MCF 10A (cell line): ENCODE data around the gene AP1M2. TPM values are rescaled to one million over a fixed set of nuclear protein-coding genes. Genes with fewer than 3 reads are reported as not detected.
A peak's percentile ranks its signal among the peaks of the same experiment; 100 is the strongest.

ENCODE experiments used
- BruUV-seq: library from RNA; stranded (reverse); fragments of 400-500 nt; replicated peaks from 2 replicates; lab custom pipeline; 2021; lab: Mats Ljungman, UMichigan
- CTCF ChIA-PET: fragments of 300-600 bp; sonication (Branson Sonifier 250); formaldehyde crosslinking; extraction: SDS; loops from one replicate; lab custom pipeline; 2021; ENCODE audit warnings: antibody characterized with exemption, inconsistent platforms; lab: Yijun Ruan, JAX
- POLR2A ChIA-PET: fragments of 300-600, 350-650 bp; sonication (Branson Sonifier 250); formaldehyde crosslinking; extraction: SDS; loops from one replicate; lab custom pipeline; 2020; ENCODE audit warnings: antibody characterized with exemption, inconsistent platforms; lab: Yijun Ruan, JAX
- DNase-seq: peaks from one replicate; pipeline ENCODE4 v3.0.0-alpha.2; 2018; ENCODE audit not compliant: unreplicated experiment
- H3K27ac Mint-ChIP-seq: one replicate; pipeline ENCODE4 v1.8.0; 2022; ENCODE audit warnings: mild to moderate bottlenecking, low read depth, mixed read lengths; ENCODE audit not compliant: unreplicated experiment
- H3K27me3 Mint-ChIP-seq: one replicate; pipeline ENCODE4 v1.8.0; 2022; ENCODE audit warnings: mixed read lengths; ENCODE audit not compliant: insufficient read depth, unreplicated experiment
- H3K36me3 Mint-ChIP-seq: one replicate; pipeline ENCODE4 v1.8.0; 2022; ENCODE audit warnings: mild to moderate bottlenecking, moderate library complexity, mixed read lengths; ENCODE audit not compliant: insufficient read depth, unreplicated experiment
- H3K4me1 Mint-ChIP-seq: one replicate; pipeline ENCODE4 v1.8.0; 2022; ENCODE audit warnings: mixed read lengths; ENCODE audit not compliant: insufficient read depth, unreplicated experiment
- H3K4me3 Mint-ChIP-seq: one replicate; pipeline ENCODE4 v1.8.0; 2022; ENCODE audit warnings: mild to moderate bottlenecking, moderate library complexity, mixed read lengths; ENCODE audit not compliant: unreplicated experiment
- H3K9me3 Mint-ChIP-seq: one replicate; pipeline ENCODE4 v1.8.0; 2022; ENCODE audit warnings: mixed read lengths; ENCODE audit not compliant: unreplicated experiment
- intact Hi-C: fragments of 100-400 bp; cut with micrococcal nuclease; formaldehyde crosslinking; loops from 2 replicates; pipeline ENCODE4 v1.14.1; 2022
- total RNA-seq: library from RNA; stranded (reverse); gene quantifications from 2 replicates; pipeline ENCODE4 v1.2.3, GENCODE V29; 2022
- TF ChIP-seq, protein P1 (sequence below): fragments of 200-600 bp; IDR thresholded peaks from one replicate; pipeline ENCODE4 v1.8.0; 2022; ENCODE audit warnings: antibody characterized with exemption, mild to moderate bottlenecking; ENCODE audit not compliant: unreplicated experiment

The AP1M2 gene
- total RNA-seq, 1 experiment from 2014 or later, result 6.1 TPM

DNA sequence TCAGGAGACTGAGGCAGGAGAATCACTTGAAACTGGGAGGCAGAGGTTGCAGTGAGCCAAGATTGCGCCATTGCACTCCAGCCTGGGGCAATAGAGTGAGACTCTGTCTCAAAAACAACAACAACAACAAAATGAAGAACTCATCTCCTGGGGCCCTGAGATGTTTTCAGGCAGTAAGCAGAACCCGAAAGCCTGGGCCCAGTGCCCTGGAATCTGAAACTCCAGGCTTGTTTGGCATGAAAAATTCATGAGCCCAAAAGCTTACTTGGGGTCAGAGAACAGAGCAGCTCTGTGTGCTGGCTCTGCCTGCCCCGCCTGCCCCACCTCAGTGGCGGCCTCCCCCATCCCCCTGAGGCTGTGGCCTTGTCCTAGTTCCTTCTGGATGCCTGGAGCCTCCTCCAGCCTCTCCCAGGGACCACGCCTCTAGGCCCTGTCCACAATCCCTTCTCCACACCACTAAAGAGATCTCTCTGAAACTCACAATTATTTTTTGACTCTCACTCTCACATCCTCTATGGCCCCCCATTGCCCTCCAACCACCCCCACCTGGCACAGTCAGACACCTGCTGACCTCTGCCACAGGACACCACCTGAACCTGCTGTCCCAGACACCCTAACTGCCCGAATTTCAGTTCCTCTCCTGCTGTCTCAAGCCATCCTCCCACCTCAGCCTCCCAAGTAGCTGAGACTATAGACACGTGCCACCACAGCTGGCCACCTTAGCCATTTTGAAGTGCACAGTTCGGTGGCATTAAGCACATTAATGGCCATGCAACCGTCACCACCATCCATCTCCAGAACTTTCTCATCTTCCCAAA lies 6.9 kb upstream of the AP1M2 start:
- TF ChIP-seq, protein P1, sequence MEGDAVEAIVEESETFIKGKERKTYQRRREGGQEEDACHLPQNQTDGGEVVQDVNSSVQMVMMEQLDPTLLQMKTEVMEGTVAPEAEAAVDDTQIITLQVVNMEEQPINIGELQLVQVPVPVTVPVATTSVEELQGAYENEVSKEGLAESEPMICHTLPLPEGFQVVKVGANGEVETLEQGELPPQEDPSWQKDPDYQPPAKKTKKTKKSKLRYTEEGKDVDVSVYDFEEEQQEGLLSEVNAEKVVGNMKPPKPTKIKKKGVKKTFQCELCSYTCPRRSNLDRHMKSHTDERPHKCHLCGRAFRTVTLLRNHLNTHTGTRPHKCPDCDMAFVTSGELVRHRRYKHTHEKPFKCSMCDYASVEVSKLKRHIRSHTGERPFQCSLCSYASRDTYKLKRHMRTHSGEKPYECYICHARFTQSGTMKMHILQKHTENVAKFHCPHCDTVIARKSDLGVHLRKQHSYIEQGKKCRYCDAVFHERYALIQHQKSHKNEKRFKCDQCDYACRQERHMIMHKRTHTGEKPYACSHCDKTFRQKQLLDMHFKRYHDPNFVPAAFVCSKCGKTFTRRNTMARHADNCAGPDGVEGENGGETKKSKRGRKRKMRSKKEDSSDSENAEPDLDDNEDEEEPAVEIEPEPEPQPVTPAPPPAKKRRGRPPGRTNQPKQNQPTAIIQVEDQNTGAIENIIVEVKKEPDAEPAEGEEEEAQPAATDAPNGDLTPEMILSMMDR, result no peak
- CTCF ChIA-PET, result interaction anchor here (0.6 to 2.7 kb wide), 4 partner anchors 12 to 165 kb away, joined by 3 to 26 read pairs (median 8); no protein-coding TSS in a partner anchor
- no peak overlapping the region for H3K27ac Mint-ChIP-seq

DNA sequence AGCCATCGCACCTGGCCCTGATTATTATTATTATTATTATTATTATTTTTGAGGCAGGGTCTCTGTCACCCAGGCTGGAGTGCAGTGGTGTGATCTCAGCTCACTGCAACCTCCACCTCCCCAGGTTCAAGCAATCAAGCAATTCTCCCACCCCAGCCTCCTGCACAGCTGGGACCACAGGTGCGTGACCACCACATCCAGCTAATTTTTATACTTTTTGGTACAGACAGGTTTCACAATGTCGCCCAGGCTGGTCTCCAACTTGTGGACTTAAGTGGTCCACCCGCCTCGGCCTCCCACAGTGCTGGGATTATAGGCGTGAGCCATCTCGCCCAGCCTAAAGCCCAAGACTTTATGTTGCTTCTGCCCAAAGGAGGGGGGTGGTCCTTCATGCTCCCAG lies 6.0 kb upstream of the AP1M2 start:
- TF ChIP-seq, protein P1, result no peak
- H3K4me3 Mint-ChIP-seq, result no peak overlapping the region
- intact Hi-C loops, result no loop called here
- H3K27ac Mint-ChIP-seq, result no peak overlapping the region
- H3K27me3 Mint-ChIP-seq, result peaks cover 3% of the 10 kb centered on the region
- POLR2A ChIA-PET, result interaction anchor here (1.0 kb wide), 1 partner anchor 60 kb away, joined by 3 read pairs; no protein-coding TSS in a partner anchor
- H3K4me1 Mint-ChIP-seq, result no peaks in the 10 kb centered on the region
- no peaks in the 10 kb centered on the region for H3K36me3 Mint-ChIP-seq
- no TSS peak for BruUV-seq
- no peak for DNase-seq
- CTCF ChIA-PET, result interaction anchor here (0.6 to 2.7 kb wide), 3 partner anchors 12 to 51 kb away, joined by 3 to 13 read pairs (median 5); no protein-coding TSS in a partner anchor
- no peaks in the 10 kb centered on the region for H3K9me3 Mint-ChIP-seq

More for the DNA sequence above, 6.9 kb upstream of the AP1M2 start:
- no peak for DNase-seq
- no peaks in the 10 kb centered on the region for H3K36me3 Mint-ChIP-seq
- no TSS peak for BruUV-seq
- no peak overlapping the region for H3K4me3 Mint-ChIP-seq
- POLR2A ChIA-PET, result interaction anchor here (0.6 kb wide), 1 partner anchor 28 kb away, joined by 3 read pairs; no protein-coding TSS in a partner anchor
- no peaks in the 10 kb centered on the region for H3K9me3 Mint-ChIP-seq
- H3K27me3 Mint-ChIP-seq, result no peaks in the 10 kb centered on the region
- intact Hi-C loops, result no loop called here
- no peaks in the 10 kb centered on the region for H3K4me1 Mint-ChIP-seq

DNA sequence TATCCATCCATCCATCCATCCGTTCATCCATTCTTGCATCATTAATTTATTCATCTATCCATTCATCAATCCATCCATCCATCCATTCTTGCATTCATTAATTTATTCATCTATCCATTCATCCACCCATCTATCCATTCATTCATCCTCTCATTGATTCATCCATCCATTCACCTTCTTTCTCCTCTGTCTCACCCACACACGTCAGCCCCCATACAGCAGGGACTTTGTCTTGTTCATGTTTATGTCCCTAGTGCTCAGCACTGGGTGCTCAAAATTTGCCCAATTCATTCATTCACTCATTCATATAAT lies 683 bp upstream of the AP1M2 start:
- no TSS peak for BruUV-seq
- Mint-ChIP-seq H3K27me3 (peaks cover 20% of the 10 kb centered on the region), H3K4me1 (peaks cover 7% of the 10 kb centered on the region), H3K4me3 (peak overlapping the region; percentile 13), H3K9me3 (peaks cover 7% of the 10 kb centered on the region), H3K27ac (no peak overlapping the region), H3K36me3 (no peaks in the 10 kb centered on the region)
- ChIA-PET POLR2A (no interaction called here), CTCF (interaction anchor here (1.0 kb wide), 1 partner anchor 15 kb away, joined by 3 read pairs; no protein-coding TSS in a partner anchor)
- TF ChIP-seq, protein P1, result no peak
- DNase-seq, result no peak
- intact Hi-C loops, result no loop called here

DNA sequence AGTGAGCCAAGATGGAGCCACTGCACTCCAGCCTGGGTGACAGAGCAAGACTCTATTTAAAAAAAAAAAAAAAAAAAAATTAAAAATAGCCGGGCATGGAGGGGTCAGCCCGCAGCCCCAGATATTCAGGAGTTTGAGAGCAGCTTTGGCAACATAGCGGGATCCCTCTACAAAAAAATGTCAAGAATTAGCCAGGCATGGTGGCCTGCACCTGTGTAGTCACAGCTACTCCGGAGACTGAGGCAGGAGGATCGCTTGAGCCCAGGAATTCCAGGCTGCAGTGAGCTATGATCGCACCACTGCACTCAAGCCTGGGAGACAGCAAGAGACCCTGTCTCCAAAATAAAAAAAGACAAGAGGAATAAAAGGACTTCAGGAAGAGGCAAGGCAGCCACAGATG lies 716 bp downstream of the AP1M2 start:
- ChIA-PET CTCF (interaction anchor here (0.6 to 9.3 kb wide), 4 partner anchors 25 to 402 kb away, joined by 4 to 248 read pairs (median 4); no protein-coding TSS in a partner anchor), POLR2A (interaction anchor here (1.3 kb wide), 1 partner anchor 16 kb away, joined by 5 read pairs; no protein-coding TSS in a partner anchor)
- intact Hi-C loops, result no loop called here
- peaks cover 20% of the 10 kb centered on the region for H3K27me3 Mint-ChIP-seq
- no TSS peak for BruUV-seq
- peak overlapping the region; percentile 13 for H3K4me3 Mint-ChIP-seq
- TF ChIP-seq, protein P1, result no peak
- H3K4me1 Mint-ChIP-seq, result peaks cover 7% of the 10 kb centered on the region
- H3K36me3 Mint-ChIP-seq, result no peaks in the 10 kb centered on the region
- no peak overlapping the region for H3K27ac Mint-ChIP-seq
- DNase-seq, result no peak
- peaks cover 7% of the 10 kb centered on the region for H3K9me3 Mint-ChIP-seq
